Trophoblast cell (in vitro differentiated cells and primary cell): ENCODE results near the gene CCNK.

ENCODE experiments used
- DNase-seq, 2 donors: peaks; one replicate each; pipeline ENCODE4 v3.0.0-alpha.2; 2016
- H2AFZ ChIP-seq: 2 replicates; pipeline ENCODE4 v1.6.1; 2013; ENCODE audit warnings: low read length, moderate library complexity, mild to moderate bottlenecking; ENCODE audit not compliant: insufficient read depth, poor library complexity
- H2AK5ac ChIP-seq: 2 replicates; pipeline ENCODE4 v1.6.1; 2013; ENCODE audit warnings: mild to moderate bottlenecking, low read length
- H2BK120ac ChIP-seq: 2 replicates; pipeline ENCODE4 v1.6.1; 2013; ENCODE audit warnings: low read length, mild to moderate bottlenecking, moderate library complexity; ENCODE audit not compliant: insufficient read depth, poor library complexity
- H2BK12ac ChIP-seq: 2 replicates; pipeline ENCODE4 v1.6.1; 2013; ENCODE audit warnings: mild to moderate bottlenecking, low read length, moderate library complexity
- H2BK5ac ChIP-seq: 2 replicates; pipeline ENCODE4 v1.6.1; 2013; ENCODE audit warnings: low read length, low read depth, moderate library complexity, mild to moderate bottlenecking; ENCODE audit not compliant: poor library complexity
- H3K14ac ChIP-seq: 2 replicates; pipeline ENCODE4 v1.6.1; 2013; ENCODE audit warnings: mild to moderate bottlenecking, low read length
- H3K18ac ChIP-seq: 2 replicates; pipeline ENCODE4 v1.6.1; 2013; ENCODE audit warnings: mild to moderate bottlenecking, low read length
- H3K23ac ChIP-seq: 2 replicates; pipeline ENCODE4 v1.6.1; 2013; ENCODE audit warnings: low read length
- H3K27ac ChIP-seq: 2 replicates; pipeline ENCODE4 v1.5.1; 2013; ENCODE audit warnings: low read depth, mild to moderate bottlenecking, inconsistent platforms, low read length, moderate library complexity
- H3K27me3 ChIP-seq: 2 replicates; pipeline ENCODE4 v1.6.1; 2013; ENCODE audit warnings: inconsistent platforms, mild to moderate bottlenecking, low read length, moderate library complexity; ENCODE audit not compliant: insufficient read depth
- H3K36me3 ChIP-seq, 2 experiments: 1 replicate in 1 of 2; 2 replicates in 1 of 2; pipeline ENCODE4 v1.6.1; 2013; ENCODE audit warnings: low read length in 2 of 2, mild to moderate bottlenecking in 2 of 2, moderate library complexity in 1 of 2; ENCODE audit not compliant: insufficient read depth in 2 of 2, control insufficient read depth in 1 of 2
- H3K4ac ChIP-seq: 2 replicates; pipeline ENCODE4 v1.6.1; 2013; ENCODE audit warnings: low read depth, mild to moderate bottlenecking, low read length, moderate library complexity
- H3K4me1 ChIP-seq, 2 experiments: 1 replicate in 1 of 2; 2 replicates in 1 of 2; pipeline ENCODE4 v1.6.1; 2013; ENCODE audit warnings: low read length in 2 of 2, mild to moderate bottlenecking in 2 of 2, moderate library complexity in 1 of 2; ENCODE audit not compliant: insufficient read depth in 2 of 2, control insufficient read depth in 1 of 2
- H3K4me2 ChIP-seq: 2 replicates; pipeline ENCODE4 v1.6.1; 2013; ENCODE audit warnings: inconsistent platforms, mild to moderate bottlenecking, low read length, moderate library complexity
- H3K4me3 ChIP-seq: 2 replicates; pipeline ENCODE4 v1.5.1; 2013; ENCODE audit warnings: mild to moderate bottlenecking, low read depth, low read length, inconsistent platforms
- H3K79me1 ChIP-seq: one replicate; pipeline ENCODE4 v1.6.1; 2013; ENCODE audit warnings: low read length
- H3K79me2 ChIP-seq: 2 replicates; pipeline ENCODE4 v1.6.1; 2013; ENCODE audit warnings: low read length, mild to moderate bottlenecking; ENCODE audit not compliant: control insufficient read depth, insufficient read depth, poor library complexity
- H3K9ac ChIP-seq: 2 replicates; pipeline ENCODE4 v1.6.1; 2013; ENCODE audit warnings: mild to moderate bottlenecking, low read length
- H3K9me3 ChIP-seq: 2 replicates; pipeline ENCODE4 v1.6.1; 2013; ENCODE audit warnings: low read depth, mild to moderate bottlenecking, control low read depth, inconsistent platforms, low read length; ENCODE audit not compliant: insufficient read depth
- H4K12ac ChIP-seq: 2 replicates; pipeline ENCODE4 v1.6.1; 2013; ENCODE audit warnings: low read depth, mild to moderate bottlenecking, low read length, moderate library complexity
- H4K8ac ChIP-seq: 2 replicates; pipeline ENCODE4 v1.6.1; 2013; ENCODE audit warnings: low read depth, mild to moderate bottlenecking, low read length, moderate library complexity
- H4K91ac ChIP-seq: one replicate; pipeline ENCODE4 v1.6.1; 2013; ENCODE audit warnings: low read depth, mild to moderate bottlenecking, low read length, moderate library complexity
- WGBS: extraction: QIAGEN DNeasy Blood & Tissue Kit; methylation state at CpG from one replicate; pipeline ENCODE4 v1.1.7; 2013; ENCODE audit warnings: missing lambda C conversion rate; ENCODE audit not compliant: insufficient read length, insufficient coverage; ENCODE audit errors: extremely low coverage; 5-methylcytosine and 5-hydroxymethylcytosine counted together

CCNK gene

DNA sequence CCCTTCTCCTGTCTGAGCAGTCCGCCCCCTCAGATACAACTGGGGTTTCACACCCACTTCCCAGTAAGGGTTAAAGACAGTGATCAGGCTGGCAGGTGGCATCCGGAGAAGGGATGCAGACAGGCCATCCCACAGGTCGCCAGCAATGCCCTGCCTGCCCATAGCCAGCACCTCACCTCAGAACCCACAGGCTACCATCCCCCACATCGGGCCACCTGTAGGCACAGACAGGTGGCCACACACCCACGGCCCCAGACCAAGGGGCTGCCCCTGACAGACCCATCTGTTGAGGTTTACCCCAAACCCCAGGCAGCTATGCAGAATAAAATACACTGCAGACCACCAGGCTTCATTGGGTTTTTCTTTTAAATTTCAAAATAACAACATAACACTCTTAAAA lies 57.5 kb downstream of the CCNK start:
- DNase-seq, result no peak
- no peak overlapping the region for H3K9ac ChIP-seq

DNA sequence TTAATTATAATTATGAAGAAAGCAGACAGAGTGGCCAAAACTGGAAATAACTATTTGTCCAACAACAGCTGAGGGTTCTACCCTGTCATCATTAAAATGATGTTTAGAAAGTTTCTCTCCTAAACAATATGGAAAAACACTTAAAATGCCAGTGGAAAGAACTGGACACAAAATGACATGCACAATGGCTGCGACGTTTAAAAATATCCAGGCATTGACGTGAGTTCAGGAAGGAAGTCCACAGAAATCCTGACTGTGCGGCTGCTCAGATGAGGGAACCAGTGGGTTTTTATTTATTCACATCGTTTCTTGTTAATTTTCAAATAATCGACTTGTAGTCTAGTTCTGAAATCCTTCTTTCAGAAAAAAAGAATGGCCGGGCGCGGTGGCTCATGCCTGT lies 58.3 kb downstream of the CCNK start:
- H3K18ac ChIP-seq, result no peak overlapping the region
- H2BK120ac ChIP-seq, result no peak overlapping the region
- no peaks in the 10 kb centered on the region for H3K27me3 ChIP-seq
- H3K14ac ChIP-seq, result no peak overlapping the region
- H3K79me2 ChIP-seq, result peaks cover 8% of the 10 kb centered on the region
- H2BK5ac ChIP-seq, result no peak overlapping the region
- H3K79me1 ChIP-seq, result peaks cover 6% of the 10 kb centered on the region
- H3K4me2 ChIP-seq, result no peak overlapping the region
- no peak overlapping the region for H3K4ac ChIP-seq
- no peak overlapping the region for H2AK5ac ChIP-seq
- no CpG with 5 or more reads among the region's 9 CpGs for WGBS
- no peak overlapping the region for H3K27ac ChIP-seq
- H3K4me3 ChIP-seq, result no peak overlapping the region
- H4K8ac ChIP-seq, result no peak overlapping the region
- no peak overlapping the region for H4K12ac ChIP-seq
- no peak overlapping the region for H2BK12ac ChIP-seq
- H3K4me1 ChIP-seq, result peaks cover 34 to 40% of the 10 kb centered on the region in 2 experiments
- no peak overlapping the region for H3K9ac ChIP-seq
- peaks cover 0 to 4% of the 10 kb centered on the region in 2 experiments for H3K36me3 ChIP-seq
- H3K9me3 ChIP-seq, result no peaks in the 10 kb centered on the region
- no peak overlapping the region for H2AFZ ChIP-seq
- H3K23ac ChIP-seq, result no peak overlapping the region
- DNase-seq, result no peak
- H4K91ac ChIP-seq, result no peak overlapping the region

More for the DNA sequence above, 57.5 kb downstream of the CCNK start:
- no peak overlapping the region for H4K91ac ChIP-seq
- H4K8ac ChIP-seq, result no peak overlapping the region
- H3K27ac ChIP-seq, result no peak overlapping the region
- H2AFZ ChIP-seq, result no peak overlapping the region
- no peak overlapping the region for H3K14ac ChIP-seq
- no peak overlapping the region for H3K23ac ChIP-seq
- no peak overlapping the region for H3K4me3 ChIP-seq
- H2BK120ac ChIP-seq, result no peak overlapping the region
- H3K79me1 ChIP-seq, result peaks cover 6% of the 10 kb centered on the region
- peak overlapping the region; percentile 5 for H3K18ac ChIP-seq
- H4K12ac ChIP-seq, result no peak overlapping the region
- H2BK5ac ChIP-seq, result no peak overlapping the region
- no peaks in the 10 kb centered on the region for H3K9me3 ChIP-seq
- H2BK12ac ChIP-seq, result no peak overlapping the region
- H3K36me3 ChIP-seq, result peaks cover 0 to 4% of the 10 kb centered on the region in 2 experiments
- no peak overlapping the region for H2AK5ac ChIP-seq
- no peaks in the 10 kb centered on the region for H3K27me3 ChIP-seq
- H3K4ac ChIP-seq, result peak overlapping the region; percentile 29
- H3K4me1 ChIP-seq, result peaks cover 37 to 43% of the 10 kb centered on the region in 2 experiments
- peaks cover 8% of the 10 kb centered on the region for H3K79me2 ChIP-seq
- WGBS, result no CpG with 5 or more reads among the region's 5 CpGs
- H3K4me2 ChIP-seq, result no peak overlapping the region

DNA sequence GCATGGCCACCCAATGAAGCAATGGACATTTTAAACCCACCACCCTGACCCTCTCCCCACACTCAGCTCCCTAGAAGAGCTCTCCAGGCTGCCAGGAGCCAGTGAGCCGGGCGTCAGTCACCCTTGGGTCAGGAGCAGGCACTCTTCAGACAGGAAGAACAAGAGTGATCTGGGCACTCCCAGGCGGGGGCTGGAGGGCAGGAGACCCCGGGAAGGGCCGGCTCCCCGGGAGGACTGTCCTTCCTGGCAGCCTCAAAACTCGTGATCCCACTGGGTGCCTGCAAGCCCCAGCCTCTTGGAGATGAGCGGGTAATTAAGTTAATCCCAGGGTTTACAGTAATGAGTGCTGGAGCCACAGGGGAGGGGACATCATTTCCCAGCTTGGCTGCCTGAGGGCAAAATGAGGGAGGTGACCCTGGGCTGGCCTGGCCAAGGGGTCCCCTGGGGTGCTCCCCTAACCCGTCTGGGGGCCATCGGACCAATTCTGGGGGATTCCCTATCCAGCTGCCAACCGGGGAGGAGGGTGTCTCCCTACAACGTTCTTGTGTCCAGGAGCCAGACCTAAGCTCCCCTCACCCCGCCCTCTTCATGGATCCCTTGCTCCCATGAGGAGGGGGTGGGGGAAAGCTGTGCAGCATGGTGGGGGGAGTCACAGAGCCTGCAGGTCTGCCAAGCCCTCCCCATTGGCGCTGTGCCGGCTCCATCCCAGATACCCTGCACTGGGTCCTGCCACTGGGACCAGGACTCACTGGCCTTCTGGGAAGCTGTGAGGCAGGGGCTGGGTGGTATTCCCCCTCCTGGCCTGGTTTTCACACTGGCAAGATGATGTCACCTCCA lies 59.2 kb downstream of the CCNK start:
- Histone ChIP-seq H3K18ac (peak overlapping the region; percentile 42), H2AFZ (no peak overlapping the region), H3K9ac (no peak overlapping the region), H2BK5ac (no peak overlapping the region), H2BK120ac (no peak overlapping the region), H4K12ac (no peak overlapping the region), H2AK5ac (peak overlapping the region; percentile 14), H3K4me2 (no peak overlapping the region), H3K36me3 (peaks cover 0 to 4% of the 10 kb centered on the region in 2 experiments), H3K79me2 (peaks cover 8% of the 10 kb centered on the region), H4K91ac (no peak overlapping the region), H3K23ac (no peak overlapping the region), H4K8ac (no peak overlapping the region), H3K9me3 (no peaks in the 10 kb centered on the region), H3K4me3 (no peak overlapping the region), H3K4me1 (peaks cover 31 to 35% of the 10 kb centered on the region in 2 experiments), H3K79me1 (peaks cover 6% of the 10 kb centered on the region), H3K27me3 (no peaks in the 10 kb centered on the region), H3K14ac (no peak overlapping the region), H3K27ac (no peak overlapping the region), H2BK12ac (no peak overlapping the region), H3K4ac (peak overlapping the region; percentile 70)
- no CpG with 5 or more reads among the region's 15 CpGs for WGBS
- no peak for DNase-seq

DNA sequence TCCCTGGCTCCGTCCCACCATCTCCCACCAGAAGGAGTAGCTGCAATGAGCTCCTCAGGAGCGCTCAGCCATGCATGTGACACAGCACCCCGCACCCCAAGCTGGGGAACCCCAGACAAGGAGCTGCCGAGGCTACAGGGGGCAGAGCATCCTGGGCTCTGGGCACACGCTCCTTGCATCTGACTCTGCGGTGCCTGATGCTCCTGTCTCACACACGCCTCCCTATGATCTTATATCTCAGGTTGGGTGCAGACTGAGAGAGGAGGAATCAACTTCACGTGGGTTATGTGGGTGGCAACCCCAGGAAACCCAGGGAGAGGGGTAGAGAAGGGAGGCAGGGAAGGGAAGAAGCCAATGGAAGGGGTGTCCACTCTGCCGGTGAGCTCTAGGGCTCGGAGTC lies 60.0 kb downstream of the CCNK start:
- Histone ChIP-seq H3K27ac (no peak overlapping the region), H2AK5ac (no peak overlapping the region), H2BK120ac (no peak overlapping the region), H4K8ac (no peak overlapping the region), H3K23ac (no peak overlapping the region), H3K9me3 (no peaks in the 10 kb centered on the region), H3K79me2 (peaks cover 8% of the 10 kb centered on the region), H2AFZ (no peak overlapping the region), H3K4me1 (peaks cover 28 to 35% of the 10 kb centered on the region in 2 experiments), H2BK5ac (no peak overlapping the region), H3K9ac (no peak overlapping the region), H3K79me1 (peaks cover 3% of the 10 kb centered on the region), H3K36me3 (no peaks in the 10 kb centered on the region), H3K27me3 (no peaks in the 10 kb centered on the region), H2BK12ac (no peak overlapping the region), H3K4me3 (no peak overlapping the region), H3K4me2 (no peak overlapping the region), H4K91ac (no peak overlapping the region), H4K12ac (no peak overlapping the region), H3K14ac (no peak overlapping the region), H3K4ac (no peak overlapping the region), H3K18ac (no peak overlapping the region)
- DNase-seq, result no peak
- WGBS, result no CpG with 5 or more reads among the region's 10 CpGs
